Measurements from ENCODE around the gene TXLNB.

GRCh38 chr6:139251691-139252390 lies 40.0 kb downstream of the TXLNB start:
- TF ChIP-seq, protein P1, sequence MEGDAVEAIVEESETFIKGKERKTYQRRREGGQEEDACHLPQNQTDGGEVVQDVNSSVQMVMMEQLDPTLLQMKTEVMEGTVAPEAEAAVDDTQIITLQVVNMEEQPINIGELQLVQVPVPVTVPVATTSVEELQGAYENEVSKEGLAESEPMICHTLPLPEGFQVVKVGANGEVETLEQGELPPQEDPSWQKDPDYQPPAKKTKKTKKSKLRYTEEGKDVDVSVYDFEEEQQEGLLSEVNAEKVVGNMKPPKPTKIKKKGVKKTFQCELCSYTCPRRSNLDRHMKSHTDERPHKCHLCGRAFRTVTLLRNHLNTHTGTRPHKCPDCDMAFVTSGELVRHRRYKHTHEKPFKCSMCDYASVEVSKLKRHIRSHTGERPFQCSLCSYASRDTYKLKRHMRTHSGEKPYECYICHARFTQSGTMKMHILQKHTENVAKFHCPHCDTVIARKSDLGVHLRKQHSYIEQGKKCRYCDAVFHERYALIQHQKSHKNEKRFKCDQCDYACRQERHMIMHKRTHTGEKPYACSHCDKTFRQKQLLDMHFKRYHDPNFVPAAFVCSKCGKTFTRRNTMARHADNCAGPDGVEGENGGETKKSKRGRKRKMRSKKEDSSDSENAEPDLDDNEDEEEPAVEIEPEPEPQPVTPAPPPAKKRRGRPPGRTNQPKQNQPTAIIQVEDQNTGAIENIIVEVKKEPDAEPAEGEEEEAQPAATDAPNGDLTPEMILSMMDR (IDR thresholded peaks at IDR 0.05) = no peak
- TF ChIP-seq EZH2phosphoT487 (IDR thresholded peaks at IDR 0.05; ENCODE audit: borderline replicate concordance, low read depth) (no peak), MEF2A (IDR thresholded peaks at IDR 0.05; ENCODE audit: borderline replicate concordance, low read depth) (no peak), POLR2AphosphoS5 (IDR thresholded peaks at IDR 0.05; ENCODE audit: low read depth, low read length) (no peak)
- TF ChIP-seq, protein P2, sequence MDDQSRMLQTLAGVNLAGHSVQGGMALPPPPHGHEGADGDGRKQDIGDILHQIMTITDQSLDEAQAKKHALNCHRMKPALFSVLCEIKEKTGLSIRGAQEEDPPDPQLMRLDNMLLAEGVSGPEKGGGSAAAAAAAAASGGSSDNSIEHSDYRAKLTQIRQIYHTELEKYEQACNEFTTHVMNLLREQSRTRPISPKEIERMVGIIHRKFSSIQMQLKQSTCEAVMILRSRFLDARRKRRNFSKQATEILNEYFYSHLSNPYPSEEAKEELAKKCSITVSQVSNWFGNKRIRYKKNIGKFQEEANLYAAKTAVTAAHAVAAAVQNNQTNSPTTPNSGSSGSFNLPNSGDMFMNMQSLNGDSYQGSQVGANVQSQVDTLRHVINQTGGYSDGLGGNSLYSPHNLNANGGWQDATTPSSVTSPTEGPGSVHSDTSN (IDR thresholded peaks at IDR 0.05) = no peak
